Osteocyte (in vitro differentiated cells): Measurements from ENCODE around the gene AARS2. TPM values are rescaled to one million over a fixed set of nuclear protein-coding genes. Genes with fewer than 3 reads are reported as not detected.
A peak's percentile ranks its signal among the peaks of the same experiment; 100 is the strongest.
"Not testable (repeated sequence)": the region's sequence is repeated elsewhere in the genome, so short reads cannot be mapped to it uniquely, and the experiment has no call there.

ENCODE experiments used
- DNase-seq: peaks from one replicate; pipeline ENCODE4 v3.0.0; 2021; ENCODE audit warnings: mixed read lengths; ENCODE audit not compliant: unreplicated experiment; ENCODE audit errors: extremely low spot score
- H3K27ac Mint-ChIP-seq: one replicate; pipeline ENCODE4 v1.8.0; 2021; ENCODE audit warnings: mild to moderate bottlenecking, mixed read lengths; ENCODE audit not compliant: unreplicated experiment
- H3K27me3 Mint-ChIP-seq: one replicate; pipeline ENCODE4 v1.8.0; 2021; ENCODE audit warnings: mixed read lengths; ENCODE audit not compliant: unreplicated experiment
- H3K36me3 Mint-ChIP-seq: one replicate; pipeline ENCODE4 v1.8.0; 2021; ENCODE audit warnings: mixed read lengths; ENCODE audit not compliant: unreplicated experiment
- H3K4me1 Mint-ChIP-seq: one replicate; pipeline ENCODE4 v1.8.0; 2021; ENCODE audit warnings: mixed read lengths; ENCODE audit not compliant: unreplicated experiment
- H3K4me3 Mint-ChIP-seq: one replicate; pipeline ENCODE4 v1.8.0; 2021; ENCODE audit warnings: mild to moderate bottlenecking, moderate library complexity, mixed read lengths; ENCODE audit not compliant: unreplicated experiment
- H3K9me3 Mint-ChIP-seq: one replicate; pipeline ENCODE4 v1.8.0; 2021; ENCODE audit warnings: mixed read lengths; ENCODE audit not compliant: unreplicated experiment
- CTCF ChIP-seq: fragments of 200-600 bp; sonication (generic); IDR thresholded peaks from 2 replicates; pipeline ENCODE4 v1.5.0; 2021; ENCODE audit warnings: antibody characterized with exemption, mild to moderate bottlenecking, moderate library complexity
- total RNA-seq: library from RNA; stranded (reverse); gene quantifications from 2 replicates; pipeline ENCODE4 v1.2.1, GENCODE V29; 2021

Gene AARS2
- total RNA-seq, 1 donor from 2014 or later, result 13.2 TPM

- TF ChIP-seq CTCF, result no peak
- Mint-ChIP-seq H3K4me3 (no peak overlapping the region), H3K9me3 (no peaks in the 10 kb centered on the region), H3K27ac (no peak overlapping the region), H3K4me1 (peaks cover 13% of the 10 kb centered on the region), H3K36me3 (peaks cover 2% of the 10 kb centered on the region), H3K27me3 (peaks cover 50% of the 10 kb centered on the region)
- DNase-seq, result no peak
Observed at GRCh38 chr6:44316481-44316880, 3.3 kb upstream of the AARS2 start.

- Mint-ChIP-seq H3K4me1 (peaks cover 14% of the 10 kb centered on the region), H3K4me3 (no peak overlapping the region), H3K9me3 (no peaks in the 10 kb centered on the region), H3K27ac (no peak overlapping the region), H3K27me3 (peaks cover 46% of the 10 kb centered on the region), H3K36me3 (peaks cover 2% of the 10 kb centered on the region)
- TF ChIP-seq CTCF, result no peak
- DNase-seq, result no peak
Observed at GRCh38 chr6:44315951-44316350, 2.8 kb upstream of the AARS2 start.

GRCh38 chr6:44315516-44315915 is 2.4 kb upstream of the AARS2 start:
- no peak overlapping the region for H3K4me3 Mint-ChIP-seq
- H3K27ac Mint-ChIP-seq, result no peak overlapping the region
- peaks cover 14% of the 10 kb centered on the region for H3K4me1 Mint-ChIP-seq
- TF ChIP-seq CTCF, result no peak
- H3K36me3 Mint-ChIP-seq, result peaks cover 2% of the 10 kb centered on the region
- peaks cover 42% of the 10 kb centered on the region for H3K27me3 Mint-ChIP-seq
- no peak for DNase-seq
- no peaks in the 10 kb centered on the region for H3K9me3 Mint-ChIP-seq

DNA sequence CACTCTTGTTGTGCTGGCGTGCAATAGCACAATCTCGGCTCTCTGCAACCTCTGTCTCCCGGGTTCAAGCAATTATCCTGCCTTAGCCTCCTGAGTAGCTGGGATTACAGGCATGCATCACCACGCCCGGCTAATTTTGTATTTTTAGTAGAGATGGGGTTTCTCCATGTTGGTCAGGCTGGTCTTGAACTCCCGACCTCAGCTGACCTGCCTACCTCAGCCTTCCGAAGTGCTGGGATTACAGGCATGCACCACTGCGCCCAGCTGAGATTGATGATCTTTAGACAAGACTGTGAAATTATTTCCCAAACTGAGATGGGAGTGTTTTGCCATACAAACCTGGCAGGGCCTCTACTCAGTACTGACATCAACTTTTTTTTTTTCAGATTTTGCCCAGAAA is 1.5 kb upstream of the AARS2 start:
- H3K27ac Mint-ChIP-seq, H3K36me3 Mint-ChIP-seq, H3K9me3 Mint-ChIP-seq, H3K4me3 Mint-ChIP-seq, DNase-seq: not testable (repeated sequence)
- peaks cover 14% of the 10 kb centered on the region for H3K4me1 Mint-ChIP-seq
- H3K27me3 Mint-ChIP-seq, result peaks cover 33% of the 10 kb centered on the region

DNA sequence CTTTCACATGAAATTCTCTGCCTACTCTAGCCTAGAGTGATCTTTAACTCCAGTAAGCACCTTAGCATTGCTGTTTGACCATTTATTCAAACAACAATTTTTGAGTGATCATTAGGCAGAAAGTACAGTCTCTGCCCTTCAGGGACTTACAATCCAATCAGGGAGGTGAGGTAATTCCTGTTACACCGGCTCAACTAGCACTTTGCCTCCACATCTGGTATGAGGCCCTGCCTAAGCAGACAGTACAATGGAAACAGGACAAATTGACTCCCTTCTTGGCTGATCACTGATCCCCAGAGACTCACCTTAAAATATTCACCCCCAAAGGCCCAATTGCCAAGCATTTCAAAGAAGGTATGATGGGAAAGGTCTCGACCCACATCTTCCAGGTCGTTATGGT is 1.4 kb downstream of the AARS2 start:
- Mint-ChIP-seq H3K4me3 (peak overlapping the region; percentile 99), H3K27me3 (peaks cover 9% of the 10 kb centered on the region), H3K27ac (no peak overlapping the region), H3K36me3 (peaks cover 13% of the 10 kb centered on the region), H3K4me1 (peaks cover 14% of the 10 kb centered on the region), H3K9me3 (no peaks in the 10 kb centered on the region)
- no peak for DNase-seq
- TF ChIP-seq CTCF, result no peak

DNA sequence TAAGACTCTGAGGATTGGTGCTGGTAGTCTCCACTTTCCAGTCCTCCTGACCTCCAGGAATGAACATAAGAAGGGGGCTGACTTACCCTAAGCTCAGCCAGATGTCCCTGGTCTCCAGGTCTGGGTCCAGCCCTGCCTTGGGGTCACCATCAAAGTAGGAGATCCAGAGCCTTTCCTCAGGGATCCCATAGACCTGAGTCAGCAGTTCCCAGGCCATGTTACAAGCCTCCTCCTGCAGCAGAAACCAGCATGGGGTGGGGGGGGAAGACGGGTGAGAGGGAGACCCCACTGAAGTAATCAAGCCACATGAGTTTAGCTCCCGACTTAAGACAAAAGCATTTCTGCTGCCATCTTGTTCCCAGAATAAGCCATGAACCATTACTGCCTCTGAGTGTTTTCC is 1.8 kb downstream of the AARS2 start:
- Mint-ChIP-seq H3K27ac (no peak overlapping the region), H3K9me3 (no peaks in the 10 kb centered on the region), H3K27me3 (peaks cover 9% of the 10 kb centered on the region), H3K36me3 (peaks cover 13% of the 10 kb centered on the region), H3K4me1 (peaks cover 14% of the 10 kb centered on the region), H3K4me3 (peak overlapping the region; percentile 99)
- no peak for DNase-seq
- TF ChIP-seq CTCF, result no peak
